ENCODE measurements around the gene ACOX3. TPM values are rescaled to one million over a fixed set of nuclear protein-coding genes. Genes with fewer than 3 reads are reported as not detected.

The ACOX3 gene
- total and polyA plus RNA-seq, 9 of the 15 experiments (the other 6 are each of a cell fraction or from before 2014, with no cell fraction given), result 0.68 to 7.3 (median 3.7) TPM

DNA sequence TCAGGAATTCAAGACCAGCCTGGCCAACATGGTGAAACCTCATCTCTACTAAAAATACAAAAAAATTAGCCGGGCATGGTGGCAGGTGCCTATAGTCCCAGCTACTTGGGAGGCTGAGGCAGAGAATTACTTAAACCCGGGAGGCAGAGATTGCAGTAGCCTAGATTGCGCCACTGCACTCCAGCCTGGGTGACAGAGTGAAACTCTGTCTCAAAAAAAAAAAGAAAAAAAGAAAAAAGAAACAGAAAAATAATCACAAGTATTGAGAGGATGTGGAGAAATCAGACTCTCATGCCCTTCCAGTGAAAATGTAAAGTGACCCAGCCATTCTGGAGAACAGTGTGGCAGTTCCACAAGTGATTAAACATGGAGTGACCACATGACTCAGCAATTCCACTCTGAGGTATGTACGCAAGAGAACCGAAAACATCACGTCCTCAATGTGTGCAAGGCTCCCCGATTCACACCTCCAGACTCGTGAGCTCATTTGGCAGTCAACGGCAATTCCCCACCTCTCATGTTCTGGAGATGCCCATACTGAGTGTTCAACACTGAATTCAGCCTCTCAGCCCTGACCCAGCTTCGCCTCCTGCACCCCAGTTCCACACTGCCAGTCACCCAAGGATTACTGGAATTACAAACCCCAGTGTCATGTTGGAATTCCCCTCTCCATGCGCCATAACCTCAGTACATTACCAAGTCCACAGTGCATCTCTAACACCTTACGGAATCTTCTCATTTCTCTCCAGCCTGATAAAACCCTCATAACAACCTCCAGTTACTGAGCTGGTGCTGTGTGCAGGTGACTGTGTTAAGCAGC is 21.1 kb downstream of the ACOX3 start (continued):
- TF ChIP-seq RBFOX2 (IDR thresholded peaks at IDR 0.05; ENCODE audit: low read depth, low read length) (no peak), ZNF124 (CRISPR knock-in tag; IDR thresholded peaks at IDR 0.05) (no peak), ZNF174 (CRISPR knock-in tag; IDR thresholded peaks at IDR 0.05) (no peak), HIVEP1 (CRISPR knock-in tag; IDR thresholded peaks at IDR 0.05) (no peak), JUN (IDR thresholded peaks at IDR 0.05; ENCODE audit: borderline replicate concordance, low read depth, low read length) (no peak), JUN (CRISPR knock-in tag; IDR thresholded peaks at IDR 0.05; ENCODE audit: borderline replicate concordance) (no peak), CHD2 (IDR thresholded peaks at IDR 0.05; ENCODE audit: low read depth, low read length) (no peak), TEAD2 (tag; IDR thresholded peaks at IDR 0.05) (0 out of 2 replicates have a peak, but pooled peaks have one; percentile 24), ZNF175 (CRISPR knock-in tag; IDR thresholded peaks at IDR 0.05; ENCODE audit: low read depth) (no peak), MBD2 (IDR thresholded peaks at IDR 0.05; ENCODE audit: borderline replicate concordance, low read depth) (no peak), TAL1 (IDR thresholded peaks at IDR 0.05) (no peak), MED1 (CRISPR knock-in tag; IDR thresholded peaks at IDR 0.05; ENCODE audit: borderline replicate concordance) (no peak), KAT8 (IDR thresholded peaks at IDR 0.05; ENCODE audit: low read depth) (no peak)
- TF ChIP-seq, protein P1, sequence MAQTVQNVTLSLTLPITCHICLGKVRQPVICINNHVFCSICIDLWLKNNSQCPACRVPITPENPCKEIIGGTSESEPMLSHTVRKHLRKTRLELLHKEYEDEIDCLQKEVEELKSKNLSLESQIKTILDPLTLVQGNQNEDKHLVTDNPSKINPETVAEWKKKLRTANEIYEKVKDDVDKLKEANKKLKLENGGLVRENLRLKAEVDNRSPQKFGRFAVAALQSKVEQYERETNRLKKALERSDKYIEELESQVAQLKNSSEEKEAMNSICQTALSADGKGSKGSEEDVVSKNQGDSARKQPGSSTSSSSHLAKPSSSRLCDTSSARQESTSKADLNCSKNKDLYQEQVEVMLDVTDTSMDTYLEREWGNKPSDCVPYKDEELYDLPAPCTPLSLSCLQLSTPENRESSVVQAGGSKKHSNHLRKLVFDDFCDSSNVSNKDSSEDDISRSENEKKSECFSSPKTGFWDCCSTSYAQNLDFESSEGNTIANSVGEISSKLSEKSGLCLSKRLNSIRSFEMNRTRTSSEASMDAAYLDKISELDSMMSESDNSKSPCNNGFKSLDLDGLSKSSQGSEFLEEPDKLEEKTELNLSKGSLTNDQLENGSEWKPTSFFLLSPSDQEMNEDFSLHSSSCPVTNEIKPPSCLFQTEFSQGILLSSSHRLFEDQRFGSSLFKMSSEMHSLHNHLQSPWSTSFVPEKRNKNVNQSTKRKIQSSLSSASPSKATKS (CRISPR knock-in tag; IDR thresholded peaks at IDR 0.05), result no peak
- TF ChIP-seq, protein P2, sequence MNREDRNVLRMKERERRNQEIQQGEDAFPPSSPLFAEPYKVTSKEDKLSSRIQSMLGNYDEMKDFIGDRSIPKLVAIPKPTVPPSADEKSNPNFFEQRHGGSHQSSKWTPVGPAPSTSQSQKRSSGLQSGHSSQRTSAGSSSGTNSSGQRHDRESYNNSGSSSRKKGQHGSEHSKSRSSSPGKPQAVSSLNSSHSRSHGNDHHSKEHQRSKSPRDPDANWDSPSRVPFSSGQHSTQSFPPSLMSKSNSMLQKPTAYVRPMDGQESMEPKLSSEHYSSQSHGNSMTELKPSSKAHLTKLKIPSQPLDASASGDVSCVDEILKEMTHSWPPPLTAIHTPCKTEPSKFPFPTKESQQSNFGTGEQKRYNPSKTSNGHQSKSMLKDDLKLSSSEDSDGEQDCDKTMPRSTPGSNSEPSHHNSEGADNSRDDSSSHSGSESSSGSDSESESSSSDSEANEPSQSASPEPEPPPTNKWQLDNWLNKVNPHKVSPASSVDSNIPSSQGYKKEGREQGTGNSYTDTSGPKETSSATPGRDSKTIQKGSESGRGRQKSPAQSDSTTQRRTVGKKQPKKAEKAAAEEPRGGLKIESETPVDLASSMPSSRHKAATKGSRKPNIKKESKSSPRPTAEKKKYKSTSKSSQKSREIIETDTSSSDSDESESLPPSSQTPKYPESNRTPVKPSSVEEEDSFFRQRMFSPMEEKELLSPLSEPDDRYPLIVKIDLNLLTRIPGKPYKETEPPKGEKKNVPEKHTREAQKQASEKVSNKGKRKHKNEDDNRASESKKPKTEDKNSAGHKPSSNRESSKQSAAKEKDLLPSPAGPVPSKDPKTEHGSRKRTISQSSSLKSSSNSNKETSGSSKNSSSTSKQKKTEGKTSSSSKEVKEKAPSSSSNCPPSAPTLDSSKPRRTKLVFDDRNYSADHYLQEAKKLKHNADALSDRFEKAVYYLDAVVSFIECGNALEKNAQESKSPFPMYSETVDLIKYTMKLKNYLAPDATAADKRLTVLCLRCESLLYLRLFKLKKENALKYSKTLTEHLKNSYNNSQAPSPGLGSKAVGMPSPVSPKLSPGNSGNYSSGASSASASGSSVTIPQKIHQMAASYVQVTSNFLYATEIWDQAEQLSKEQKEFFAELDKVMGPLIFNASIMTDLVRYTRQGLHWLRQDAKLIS (CRISPR knock-in tag; IDR thresholded peaks at IDR 0.05), result no peak

All from K562 (cell line).